GM12878 (cell line): Measurements from ENCODE around the gene TTLL1. TPM values are rescaled to one million over a fixed set of nuclear protein-coding genes. Genes with fewer than 3 reads are reported as not detected.

Experiments used
- ATAC-seq: fragments of 200-7000 bp; cut with Tn5 transposase; 3 replicates; pipeline ENCODE4 v1.9.1; 2020; ENCODE audit warnings: mild to moderate bottlenecking, moderate library complexity
- BruUV-seq: library from RNA; stranded (reverse); fragments of 400-500 nt; replicated peaks from 2 replicates; lab custom pipeline; 2021; lab: Mats Ljungman, UMichigan
- CTCF ChIA-PET: fragments of 300-600 bp; sonication (Branson Sonifier 250); formaldehyde crosslinking; extraction: SDS; loops from one replicate; lab custom pipeline; 2021; ENCODE audit warnings: inconsistent platforms; lab: Yijun Ruan, JAX
- POLR2A ChIA-PET: fragments of 350-600 bp; formaldehyde crosslinking; extraction: SDS; loops from one replicate; lab custom pipeline; 2021; ENCODE audit warnings: inconsistent platforms; lab: Charles Lee
- RAD21 ChIA-PET: fragments of 300-600 bp; sonication (Branson Sonifier 250); formaldehyde crosslinking; loops from one replicate; lab custom pipeline; 2023; ENCODE audit warnings: antibody characterized with exemption; ENCODE audit not compliant: unreplicated experiment; lab: Charles Lee
- SMC1A ChIA-PET: fragments of 300-600 bp; sonication (Branson Sonifier 250); formaldehyde crosslinking; loops from one replicate; lab custom pipeline; 2023; ENCODE audit not compliant: unreplicated experiment, uncharacterized antibody; lab: Charles Lee
- DNase-seq: peaks from one replicate; pipeline ENCODE4 v3.0.0-alpha.2; 2011; ENCODE audit warnings: low read depth, low spot score
- FAIRE-seq: peaks from 3 replicates; lab custom pipeline; 2011; peaks lifted over from hg19 to GRCh38; lab: Jason Lieb, UNC
- H2AFZ ChIP-seq: 2 replicates; pipeline ENCODE4 v1.6.0; 2011; ENCODE audit warnings: low read depth, low read length, control low read depth; ENCODE audit not compliant: control insufficient read depth
- H3K27ac ChIP-seq: 2 replicates; pipeline ENCODE4 v1.5.1; 2011; ENCODE audit warnings: control low read depth; ENCODE audit not compliant: control insufficient read depth, insufficient read depth
- H3K27me3 ChIP-seq, 2 experiments: replicated peaks in 1 of 2; 2 replicates each; pipeline versions ENCODE4 v1.6.0 to v1.6.1; 2011; ENCODE audit warnings: low read length in 1 of 2; ENCODE audit not compliant: control insufficient read depth in 2 of 2, insufficient read depth in 2 of 2
- H3K36me3 ChIP-seq, 2 experiments: 2 replicates each; pipeline ENCODE4 v1.5.1; 2011; ENCODE audit warnings: low read length in 1 of 2; ENCODE audit not compliant: control insufficient read depth in 2 of 2, insufficient read depth in 2 of 2
- H3K4me1 ChIP-seq: 2 replicates; pipeline ENCODE4 v1.6.1; 2011; ENCODE audit warnings: mild to moderate bottlenecking, low read length, moderate library complexity, mixed read lengths; ENCODE audit not compliant: control insufficient read depth, insufficient read depth
- H3K4me2 ChIP-seq: 2 replicates; pipeline ENCODE4 v1.6.0; 2011; ENCODE audit warnings: control low read depth; ENCODE audit not compliant: control insufficient read depth, insufficient read depth
- H3K4me3 ChIP-seq: fragments of 200-600 bp; sonication (generic); 2 replicates; pipeline ENCODE4 v1.5.1; 2016
- H3K79me2 ChIP-seq: 2 replicates; pipeline ENCODE4 v1.6.0; 2011; ENCODE audit warnings: low read length; ENCODE audit not compliant: control insufficient read depth, insufficient read depth
- H3K9ac ChIP-seq: 2 replicates; pipeline ENCODE4 v1.8.0; 2011; ENCODE audit warnings: low read length, control low read depth, mixed read lengths; ENCODE audit not compliant: control insufficient read depth, insufficient read depth
- H3K9me3 ChIP-seq: replicated peaks from 3 replicates; pipeline ENCODE4 v1.5.1; 2011; ENCODE audit warnings: mild to moderate bottlenecking, low read length; ENCODE audit not compliant: control insufficient read depth, insufficient read depth
- H4K20me1 ChIP-seq: 2 replicates; pipeline ENCODE4 v1.6.0; 2011; ENCODE audit not compliant: control insufficient read depth, insufficient read depth
- HDGF ChIP-seq: fragments of 450-650 bp; IDR thresholded peaks from 2 replicates; pipeline ENCODE4 v1.6.1; 2016; ENCODE audit warnings: antibody characterized with exemption
- IKZF1 ChIP-seq: fragments of 450-650 bp; conservative IDR thresholded peaks from 2 replicates; pipeline ENCODE4 v1.6.1; 2017; ENCODE audit warnings: antibody characterized with exemption, mild to moderate bottlenecking
- MTA2 ChIP-seq: fragments of 450-650 bp; IDR thresholded peaks from 2 replicates; pipeline ENCODE4 v1.6.1; 2016; ENCODE audit warnings: low read depth, mild to moderate bottlenecking, moderate library complexity
- MYB ChIP-seq: fragments of 150-350 bp; IDR thresholded peaks from 2 replicates; pipeline ENCODE4 v1.6.1; 2014; ENCODE audit warnings: mild to moderate bottlenecking, low read depth, low read length, borderline replicate concordance
- NR2F1 ChIP-seq: fragments of 450-650 bp; conservative IDR thresholded peaks from 2 replicates; pipeline ENCODE4 v1.6.1; 2017; ENCODE audit warnings: mild to moderate bottlenecking
- WGBS: methylation state at CpG from one replicate; pipeline ENCODE4 v1.1.6; 2016; ENCODE audit warnings: low lambda C conversion rate; ENCODE audit not compliant: insufficient replicate concordance, insufficient coverage; ENCODE audit errors: missing lambda C conversion rate; 5-methylcytosine and 5-hydroxymethylcytosine counted together
- in situ Hi-C: fragments of 300-500 bp; cut with MboI; formaldehyde crosslinking; loops from 9 replicates; pipeline ENCODE4 v1.14.3; 2018; ENCODE audit warnings: mixed read lengths
- intact Hi-C: fragments of 100-400 bp; cut with micrococcal nuclease; formaldehyde crosslinking; loops from one replicate; pipeline ENCODE4 v1.14.2; 2022; ENCODE audit not compliant: unreplicated experiment
- polyA plus RNA-seq, 11 experiments: library from polyadenylated mRNA; depleted of rRNA in 4 of 11; unstranded in 6 of 11; stranded (reverse) in 5 of 11; fragments of >200 nt; fragmentation: Nextera tagmentation in 4 of 11; fragmentation: Illumina TruSeq in 1 of 11; extraction: Ambion mirVana in 4 of 11; extraction: Trizol in 1 of 11; gene quantifications; 1 replicate in 1 of 11; 2 replicates in 10 of 11; pipeline versions ENCODE4 v1.2.1 to v1.2.3, GENCODE V29; 2011 to 2016; ENCODE audit warnings: inconsistent platforms in 2 of 11, missing spikeins in 2 of 11, low read depth in 1 of 11
- total RNA-seq, 4 experiments: library from RNA; depleted of rRNA in 3 of 4; stranded (reverse); fragments of >200 nt in 3 of 4; fragmentation: Illumina TruSeq in 1 of 4; extraction: Trizol in 1 of 4; gene quantifications; 2 replicates each; pipeline versions ENCODE4 v1.2.1 to v1.2.3, GENCODE V29; 2013 to 2021
- TF ChIP-seq, protein P1 (sequence below): fragments of 450-650 bp; conservative IDR thresholded peaks from 2 replicates; pipeline ENCODE4 v1.6.1; 2017; ENCODE audit warnings: mild to moderate bottlenecking, moderate library complexity
- TF ChIP-seq, protein P2 (sequence below): IDR thresholded peaks from 2 replicates; pipeline ENCODE4 v1.6.1; 2012; ENCODE audit warnings: low read depth, low read length, improper control_type of control experiment
- TF ChIP-seq, protein P3 (sequence below): fragments of 450-650 bp; IDR thresholded peaks from 2 replicates; pipeline ENCODE4 v1.6.1; 2018; ENCODE audit warnings: mild to moderate bottlenecking, low read depth, moderate library complexity; ENCODE audit not compliant: partially characterized antibody
- TF ChIP-seq, protein P4 (sequence below): IDR thresholded peaks from 2 replicates; pipeline ENCODE4 v1.6.1; 2012; ENCODE audit warnings: low read depth, low read length, improper control_type of control experiment
- TF ChIP-seq, protein P5 (sequence below): fragments of 450-650 bp; IDR thresholded peaks from 2 replicates; pipeline ENCODE4 v1.6.1; 2017; ENCODE audit warnings: mild to moderate bottlenecking

The TTLL1 gene
- total and polyA plus RNA-seq, 10 of the 15 experiments (the other 5 are each of a cell fraction or from before 2014, with no cell fraction given), result 0.39 to 4.8 (median 3.2) TPM

DNA sequence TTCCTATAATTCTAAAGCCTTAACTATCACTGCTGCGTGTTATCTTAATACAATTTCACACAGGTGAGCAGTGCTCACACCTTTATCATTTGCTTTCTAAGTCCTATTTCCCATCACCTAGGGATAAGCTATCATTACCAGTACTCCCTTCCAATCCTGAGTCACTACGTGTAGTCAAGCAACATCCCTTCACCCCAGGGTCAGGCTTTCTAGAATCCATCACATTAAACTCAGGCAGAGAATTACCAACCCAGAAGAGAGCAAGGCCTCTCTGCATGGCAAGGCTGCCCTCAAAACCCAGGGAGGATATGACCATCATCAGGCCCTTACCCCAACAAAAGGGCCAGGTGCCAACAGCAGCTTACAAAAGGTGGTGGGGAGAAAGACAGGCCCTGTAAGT, 84.1 kb downstream of the TTLL1 start (continued):
- TF ChIP-seq, protein P1, sequence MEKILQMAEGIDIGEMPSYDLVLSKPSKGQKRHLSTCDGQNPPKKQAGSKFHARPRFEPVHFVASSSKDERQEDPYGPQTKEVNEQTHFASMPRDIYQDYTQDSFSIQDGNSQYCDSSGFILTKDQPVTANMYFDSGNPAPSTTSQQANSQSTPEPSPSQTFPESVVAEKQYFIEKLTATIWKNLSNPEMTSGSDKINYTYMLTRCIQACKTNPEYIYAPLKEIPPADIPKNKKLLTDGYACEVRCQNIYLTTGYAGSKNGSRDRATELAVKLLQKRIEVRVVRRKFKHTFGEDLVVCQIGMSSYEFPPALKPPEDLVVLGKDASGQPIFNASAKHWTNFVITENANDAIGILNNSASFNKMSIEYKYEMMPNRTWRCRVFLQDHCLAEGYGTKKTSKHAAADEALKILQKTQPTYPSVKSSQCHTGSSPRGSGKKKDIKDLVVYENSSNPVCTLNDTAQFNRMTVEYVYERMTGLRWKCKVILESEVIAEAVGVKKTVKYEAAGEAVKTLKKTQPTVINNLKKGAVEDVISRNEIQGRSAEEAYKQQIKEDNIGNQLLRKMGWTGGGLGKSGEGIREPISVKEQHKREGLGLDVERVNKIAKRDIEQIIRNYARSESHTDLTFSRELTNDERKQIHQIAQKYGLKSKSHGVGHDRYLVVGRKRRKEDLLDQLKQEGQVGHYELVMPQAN, result no peak
- no peak for TF ChIP-seq MYB
- no peak for TF ChIP-seq HDGF
- TF ChIP-seq, protein P2, sequence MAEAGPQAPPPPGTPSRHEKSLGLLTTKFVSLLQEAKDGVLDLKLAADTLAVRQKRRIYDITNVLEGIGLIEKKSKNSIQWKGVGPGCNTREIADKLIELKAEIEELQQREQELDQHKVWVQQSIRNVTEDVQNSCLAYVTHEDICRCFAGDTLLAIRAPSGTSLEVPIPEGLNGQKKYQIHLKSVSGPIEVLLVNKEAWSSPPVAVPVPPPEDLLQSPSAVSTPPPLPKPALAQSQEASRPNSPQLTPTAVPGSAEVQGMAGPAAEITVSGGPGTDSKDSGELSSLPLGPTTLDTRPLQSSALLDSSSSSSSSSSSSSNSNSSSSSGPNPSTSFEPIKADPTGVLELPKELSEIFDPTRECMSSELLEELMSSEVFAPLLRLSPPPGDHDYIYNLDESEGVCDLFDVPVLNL, result no peak

DNA sequence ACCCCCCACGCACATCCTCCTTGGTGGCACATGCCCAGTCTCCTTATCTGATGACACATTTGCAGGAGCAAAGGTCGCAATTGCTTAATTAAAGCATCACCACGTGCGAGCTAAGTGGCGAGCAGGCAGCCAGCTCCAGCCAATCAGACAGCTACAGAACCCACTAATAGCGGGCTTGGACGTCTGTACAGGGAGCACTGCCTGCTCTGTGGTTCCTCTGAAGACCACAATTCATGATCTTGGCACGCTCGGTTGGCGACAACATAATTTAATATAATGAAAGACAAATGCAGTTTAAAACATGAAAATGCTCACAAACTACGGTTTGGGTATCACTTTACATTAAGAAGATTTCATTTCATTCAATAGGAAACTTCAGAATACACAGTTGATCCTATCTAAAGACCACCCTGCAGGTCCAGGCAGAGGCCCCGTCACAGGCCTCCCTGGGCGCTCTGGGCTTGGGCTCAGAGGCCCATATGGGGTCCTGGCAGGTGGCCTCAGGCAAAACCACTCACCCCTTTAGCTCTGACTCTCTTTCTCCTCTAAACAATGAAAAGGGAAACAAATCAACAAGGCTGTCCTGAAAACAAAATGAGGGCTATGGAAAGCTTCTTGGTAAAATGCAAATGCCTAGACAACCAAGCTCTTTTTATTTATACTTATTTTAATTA, 84.7 kb downstream of the TTLL1 start:
- no peak overlapping the region for H3K4me2 ChIP-seq
- SMC1A ChIA-PET, result interaction anchor here (0.8 to 5.5 kb wide), 6 partner anchors 9 to 224 kb away, joined by 3 to 62 read pairs (median 4); partner anchors contain the start of gene PACSIN2
- intact Hi-C loops (no loop called here), in situ Hi-C loops (no loop called here)
- no peaks in the 10 kb centered on the region for H3K9me3 ChIP-seq
- no peak for ATAC-seq
- H3K4me3 ChIP-seq, result no peak overlapping the region
- no peaks in the 10 kb centered on the region for H3K27me3 ChIP-seq
- CTCF ChIA-PET, result interaction anchor here (0.8 to 2.0 kb wide), 4 partner anchors 9 to 31 kb away, joined by 3 to 15 read pairs (median 4); partner anchors contain the start of gene PACSIN2
- H2AFZ ChIP-seq, result no peak overlapping the region
- peak overlapping the region; percentile 16 for H3K27ac ChIP-seq
- 89% methylated on average over 13 of the region's 13 CpGs for WGBS
- no peaks in the 10 kb centered on the region; the same call in 1 of the 2 replicates for H4K20me1 ChIP-seq
- RAD21 ChIA-PET, result interaction anchor here (1.3 to 1.5 kb wide), 2 partner anchors 9 to 13 kb away, joined by 6 to 11 read pairs; no protein-coding TSS in a partner anchor
- POLR2A ChIA-PET, result interaction anchor here (1.2 to 6.1 kb wide), 3 partner anchors 10 to 13 kb away, joined by 3 to 63 read pairs (median 4); partner anchors contain the start of gene PACSIN2
- no peak for DNase-seq
- FAIRE-seq, result no peak
- BruUV-seq, result no TSS peak
- H3K4me1 ChIP-seq, result peaks cover 54% of the 10 kb centered on the region
- H3K9ac ChIP-seq, result no peak overlapping the region
- peaks cover 94% of the 10 kb centered on the region for H3K79me2 ChIP-seq
- 0 out of 4 replicates have a peak, but pooled peaks cover 0 to 3% of the 10 kb centered on the region in 2 experiments for H3K36me3 ChIP-seq
- TF ChIP-seq, protein P3, sequence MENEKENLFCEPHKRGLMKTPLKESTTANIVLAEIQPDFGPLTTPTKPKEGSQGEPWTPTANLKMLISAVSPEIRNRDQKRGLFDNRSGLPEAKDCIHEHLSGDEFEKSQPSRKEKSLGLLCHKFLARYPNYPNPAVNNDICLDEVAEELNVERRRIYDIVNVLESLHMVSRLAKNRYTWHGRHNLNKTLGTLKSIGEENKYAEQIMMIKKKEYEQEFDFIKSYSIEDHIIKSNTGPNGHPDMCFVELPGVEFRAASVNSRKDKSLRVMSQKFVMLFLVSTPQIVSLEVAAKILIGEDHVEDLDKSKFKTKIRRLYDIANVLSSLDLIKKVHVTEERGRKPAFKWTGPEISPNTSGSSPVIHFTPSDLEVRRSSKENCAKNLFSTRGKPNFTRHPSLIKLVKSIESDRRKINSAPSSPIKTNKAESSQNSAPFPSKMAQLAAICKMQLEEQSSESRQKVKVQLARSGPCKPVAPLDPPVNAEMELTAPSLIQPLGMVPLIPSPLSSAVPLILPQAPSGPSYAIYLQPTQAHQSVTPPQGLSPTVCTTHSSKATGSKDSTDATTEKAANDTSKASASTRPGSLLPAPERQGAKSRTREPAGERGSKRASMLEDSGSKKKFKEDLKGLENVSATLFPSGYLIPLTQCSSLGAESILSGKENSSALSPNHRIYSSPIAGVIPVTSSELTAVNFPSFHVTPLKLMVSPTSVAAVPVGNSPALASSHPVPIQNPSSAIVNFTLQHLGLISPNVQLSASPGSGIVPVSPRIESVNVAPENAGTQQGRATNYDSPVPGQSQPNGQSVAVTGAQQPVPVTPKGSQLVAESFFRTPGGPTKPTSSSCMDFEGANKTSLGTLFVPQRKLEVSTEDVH, result no peak
- TF ChIP-seq IKZF1 (0 out of 2 replicates have a peak, but pooled peaks have one; percentile 20), MTA2 (peak; percentile 90), NR2F1 (peak; percentile 96)
- TF ChIP-seq, protein P4, sequence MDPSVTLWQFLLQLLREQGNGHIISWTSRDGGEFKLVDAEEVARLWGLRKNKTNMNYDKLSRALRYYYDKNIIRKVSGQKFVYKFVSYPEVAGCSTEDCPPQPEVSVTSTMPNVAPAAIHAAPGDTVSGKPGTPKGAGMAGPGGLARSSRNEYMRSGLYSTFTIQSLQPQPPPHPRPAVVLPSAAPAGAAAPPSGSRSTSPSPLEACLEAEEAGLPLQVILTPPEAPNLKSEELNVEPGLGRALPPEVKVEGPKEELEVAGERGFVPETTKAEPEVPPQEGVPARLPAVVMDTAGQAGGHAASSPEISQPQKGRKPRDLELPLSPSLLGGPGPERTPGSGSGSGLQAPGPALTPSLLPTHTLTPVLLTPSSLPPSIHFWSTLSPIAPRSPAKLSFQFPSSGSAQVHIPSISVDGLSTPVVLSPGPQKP, result no peak
- TF ChIP-seq, protein P5, sequence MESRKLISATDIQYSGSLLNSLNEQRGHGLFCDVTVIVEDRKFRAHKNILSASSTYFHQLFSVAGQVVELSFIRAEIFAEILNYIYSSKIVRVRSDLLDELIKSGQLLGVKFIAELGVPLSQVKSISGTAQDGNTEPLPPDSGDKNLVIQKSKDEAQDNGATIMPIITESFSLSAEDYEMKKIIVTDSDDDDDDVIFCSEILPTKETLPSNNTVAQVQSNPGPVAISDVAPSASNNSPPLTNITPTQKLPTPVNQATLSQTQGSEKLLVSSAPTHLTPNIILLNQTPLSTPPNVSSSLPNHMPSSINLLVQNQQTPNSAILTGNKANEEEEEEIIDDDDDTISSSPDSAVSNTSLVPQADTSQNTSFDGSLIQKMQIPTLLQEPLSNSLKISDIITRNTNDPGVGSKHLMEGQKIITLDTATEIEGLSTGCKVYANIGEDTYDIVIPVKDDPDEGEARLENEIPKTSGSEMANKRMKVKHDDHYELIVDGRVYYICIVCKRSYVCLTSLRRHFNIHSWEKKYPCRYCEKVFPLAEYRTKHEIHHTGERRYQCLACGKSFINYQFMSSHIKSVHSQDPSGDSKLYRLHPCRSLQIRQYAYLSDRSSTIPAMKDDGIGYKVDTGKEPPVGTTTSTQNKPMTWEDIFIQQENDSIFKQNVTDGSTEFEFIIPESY, result peak; percentile 91
